Duodenal mucosa (tissue), 2 donors: ENCODE data around the gene KIAA0319L.

Experiments used
- H3K27ac ChIP-seq: one replicate; pipeline ENCODE4 v1.7.0; 2013; ENCODE audit warnings: low read depth, low read length
- H3K27me3 ChIP-seq, 2 donors: one replicate each; pipeline ENCODE4 v1.7.0; 2013; ENCODE audit warnings: low read length in 2 of 2, control low read depth in 1 of 2; ENCODE audit not compliant: insufficient read depth in 2 of 2, control insufficient read depth in 1 of 2
- H3K36me3 ChIP-seq, 2 donors: one replicate each; pipeline ENCODE4 v1.7.0; 2013; ENCODE audit warnings: low read length in 2 of 2, control low read depth in 1 of 2; ENCODE audit not compliant: insufficient read depth in 2 of 2, control insufficient read depth in 1 of 2
- H3K4me1 ChIP-seq, 2 donors: one replicate each; pipeline ENCODE4 v1.7.0; 2013; ENCODE audit warnings: low read length in 2 of 2, control low read depth in 1 of 2; ENCODE audit not compliant: insufficient read depth in 2 of 2, control insufficient read depth in 1 of 2
- H3K4me3 ChIP-seq, 2 donors: one replicate each; pipeline ENCODE4 v1.7.0; 2013; ENCODE audit warnings: low read length in 2 of 2, low read depth in 1 of 2
- H3K9ac ChIP-seq, 2 donors: one replicate each; pipeline ENCODE4 v1.7.0; 2013; ENCODE audit warnings: low read length in 2 of 2, low read depth in 1 of 2
- H3K9me3 ChIP-seq, 2 donors: one replicate each; pipeline ENCODE4 v1.7.0; 2013; ENCODE audit warnings: low read length in 2 of 2, control low read depth in 1 of 2; ENCODE audit not compliant: control insufficient read depth in 1 of 2

The KIAA0319L gene

DNA sequence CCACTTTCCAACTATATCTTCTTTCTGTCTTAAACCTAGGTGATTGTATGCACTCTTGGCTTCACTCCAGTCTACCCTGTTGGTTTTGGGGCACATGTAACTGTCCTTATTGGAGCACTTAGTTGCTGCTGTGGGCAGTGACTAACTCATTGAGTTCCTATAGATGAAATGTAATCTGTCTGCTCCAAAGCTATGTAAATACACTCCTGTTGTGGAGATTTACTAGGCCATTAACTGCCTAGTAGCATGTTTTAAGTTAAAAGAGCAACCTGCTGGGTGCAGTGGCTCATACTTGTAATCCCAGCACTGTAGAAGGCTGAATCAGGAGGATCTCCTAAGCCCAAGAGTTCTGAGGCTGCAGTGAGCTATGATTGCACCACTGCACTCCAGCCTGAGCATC is 151.1 kb downstream of the KIAA0319L start:
- Histone ChIP-seq H3K27ac (no peak overlapping the region), H3K27me3 (no peaks in the 10 kb centered on the region), H3K9ac (no peak overlapping the region), H3K9me3 (no peaks in the 10 kb centered on the region), H3K36me3 (peaks cover 15 to 47% of the 10 kb centered on the region in 2 donors), H3K4me3 (no peak overlapping the region), H3K4me1 (no peaks in the 10 kb centered on the region)

DNA sequence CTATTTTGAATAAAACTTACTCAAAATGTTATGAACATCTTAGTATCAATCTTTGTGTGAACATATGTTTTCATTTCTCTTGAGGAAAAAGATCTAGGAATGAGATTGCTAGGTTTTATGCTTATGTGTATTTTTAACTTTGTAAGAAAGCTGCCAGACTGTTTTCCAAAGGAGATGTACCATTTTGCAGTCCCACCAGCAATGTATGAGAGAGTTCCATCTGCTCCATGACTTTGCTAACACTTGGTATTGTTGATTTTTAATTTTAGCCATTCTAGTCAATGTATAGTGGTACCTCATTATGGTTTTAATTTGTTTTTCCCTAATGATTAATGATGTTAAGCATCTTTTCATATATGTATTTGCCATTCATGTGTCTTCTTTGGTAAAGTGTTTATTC is 156.2 kb downstream of the KIAA0319L start:
- Histone ChIP-seq H3K4me3 (no peak overlapping the region), H3K27me3 (no peaks in the 10 kb centered on the region), H3K9ac (no peak overlapping the region), H3K4me1 (no peaks in the 10 kb centered on the region), H3K36me3 (peaks cover 33 to 53% of the 10 kb centered on the region in 2 donors), H3K27ac (no peak overlapping the region), H3K9me3 (no peaks in the 10 kb centered on the region)

DNA sequence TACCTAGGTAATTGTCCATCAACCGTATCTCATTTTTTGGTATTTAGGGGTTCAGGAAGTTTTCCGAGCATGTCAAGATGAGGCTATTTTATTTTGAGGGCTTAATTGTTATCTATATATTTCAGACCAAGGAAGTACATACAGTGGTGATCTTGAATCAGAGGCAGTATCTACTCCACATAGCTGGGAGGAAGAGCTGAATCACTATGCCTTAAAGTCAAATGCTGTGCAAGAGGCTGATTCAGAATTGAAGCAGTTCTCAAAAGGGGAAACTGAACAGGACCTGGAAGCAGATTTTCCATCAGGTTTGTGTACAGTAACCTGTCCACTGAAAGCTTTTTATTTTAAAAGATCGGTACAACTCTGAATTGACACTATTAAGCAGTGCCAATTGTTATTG is 158.5 kb downstream of the KIAA0319L start:
- no peak overlapping the region for H3K4me3 ChIP-seq
- H3K36me3 ChIP-seq, result peaks cover 39 to 64% of the 10 kb centered on the region in 2 donors
- H3K9me3 ChIP-seq, result no peaks in the 10 kb centered on the region
- H3K4me1 ChIP-seq, result no peaks in the 10 kb centered on the region
- H3K9ac ChIP-seq, result no peak overlapping the region
- H3K27ac ChIP-seq, result no peak overlapping the region
- H3K27me3 ChIP-seq, result no peaks in the 10 kb centered on the region

DNA sequence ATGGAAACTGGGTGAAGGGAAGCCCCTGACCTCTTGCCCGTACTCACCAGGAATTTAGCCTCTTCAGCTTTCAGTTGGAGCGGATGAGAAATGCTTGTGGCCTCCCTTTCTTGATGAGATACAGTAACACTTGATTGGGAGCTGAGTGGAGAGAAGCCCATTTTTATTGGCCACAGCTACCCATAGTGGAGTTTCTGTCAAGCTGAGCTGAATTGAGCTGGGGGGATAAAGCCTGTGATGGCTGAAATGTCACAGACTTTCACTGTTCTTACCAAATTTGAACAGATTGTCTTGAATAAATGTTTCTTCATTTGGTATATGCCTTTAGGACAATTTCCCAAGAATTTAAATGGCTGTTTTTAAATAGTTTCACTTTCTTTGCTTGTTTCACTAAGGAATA is 162.8 kb downstream of the KIAA0319L start:
- Histone ChIP-seq H3K4me1 (no peaks in the 10 kb centered on the region), H3K9ac (no peak overlapping the region), H3K9me3 (no peaks in the 10 kb centered on the region), H3K27ac (no peak overlapping the region), H3K4me3 (no peak overlapping the region), H3K27me3 (no peaks in the 10 kb centered on the region), H3K36me3 (peaks cover 35 to 70% of the 10 kb centered on the region in 2 donors)

DNA sequence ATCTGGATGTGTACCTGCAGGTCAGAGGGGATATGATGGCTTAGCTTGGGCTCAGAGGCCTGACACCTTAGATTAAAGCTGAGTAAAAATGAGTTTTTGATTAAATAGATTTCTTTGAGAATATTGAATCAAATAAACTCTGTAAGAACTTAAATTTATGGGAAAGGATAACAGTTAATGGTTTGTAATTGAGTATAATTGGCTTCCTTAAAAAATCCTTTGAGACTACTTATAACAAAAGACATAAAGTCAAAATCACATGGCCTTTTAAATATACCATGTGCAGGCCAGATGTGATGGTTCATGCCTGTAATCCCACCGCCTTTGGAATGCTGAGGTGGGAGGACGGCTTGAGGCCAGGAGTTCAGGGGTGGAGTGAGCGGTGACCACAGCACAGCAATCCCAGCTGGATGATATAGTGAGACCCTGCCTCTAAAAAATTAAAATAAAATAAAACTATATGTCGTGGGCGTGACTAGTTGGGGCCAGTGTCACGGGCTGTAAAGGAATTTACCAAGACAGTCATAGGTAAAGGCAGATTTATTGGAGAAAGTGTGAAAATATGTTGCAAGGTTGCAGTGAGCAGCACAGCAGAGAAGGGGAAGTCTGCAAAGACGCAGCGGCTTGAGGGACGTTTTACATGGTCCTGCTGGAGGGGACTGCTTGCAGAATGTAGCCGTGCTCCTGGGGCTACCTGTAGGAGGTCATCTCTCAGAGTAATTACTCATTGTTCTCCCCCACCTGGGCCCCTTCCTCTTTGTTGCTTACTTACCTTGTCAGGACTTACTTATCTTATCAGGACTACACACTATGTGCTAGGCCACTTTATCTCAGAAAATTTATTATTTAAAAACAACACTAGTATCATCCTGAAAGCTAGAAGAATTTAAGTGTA is 166.4 kb downstream of the KIAA0319L start:
- no peaks in the 10 kb centered on the region for H3K27me3 ChIP-seq
- peaks cover 26 to 62% of the 10 kb centered on the region in 2 donors for H3K36me3 ChIP-seq
- H3K4me1 ChIP-seq, result no peaks in the 10 kb centered on the region
- no peaks in the 10 kb centered on the region for H3K9me3 ChIP-seq
- no peak overlapping the region for H3K4me3 ChIP-seq
- H3K9ac ChIP-seq, result no peak overlapping the region
- H3K27ac ChIP-seq, result no peak overlapping the region

DNA sequence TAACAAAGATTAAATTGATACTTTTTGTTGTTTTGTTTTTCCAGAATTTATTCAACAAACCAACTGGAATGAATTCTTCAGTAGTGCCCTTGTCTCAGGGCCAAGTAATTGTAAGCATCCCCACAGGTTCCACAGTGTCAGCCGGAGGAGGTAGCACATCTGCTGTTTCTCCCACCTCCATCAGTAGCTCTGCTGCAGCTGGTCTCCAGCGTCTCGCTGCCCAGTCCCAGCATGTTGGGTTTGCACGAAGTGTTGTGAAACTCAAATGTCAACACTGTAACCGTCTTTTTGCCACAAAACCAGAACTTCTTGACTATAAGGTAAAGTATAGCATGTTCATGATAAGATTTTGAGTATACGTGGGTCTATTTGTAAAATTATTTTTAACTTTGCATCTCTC is 170.2 kb downstream of the KIAA0319L start:
- H3K27ac ChIP-seq, result no peak overlapping the region
- H3K4me3 ChIP-seq, result no peak overlapping the region
- no peaks in the 10 kb centered on the region for H3K9me3 ChIP-seq
- H3K9ac ChIP-seq, result no peak overlapping the region
- H3K36me3 ChIP-seq, result peaks cover 13 to 35% of the 10 kb centered on the region in 2 donors
- H3K4me1 ChIP-seq, result no peaks in the 10 kb centered on the region
- no peaks in the 10 kb centered on the region for H3K27me3 ChIP-seq

DNA sequence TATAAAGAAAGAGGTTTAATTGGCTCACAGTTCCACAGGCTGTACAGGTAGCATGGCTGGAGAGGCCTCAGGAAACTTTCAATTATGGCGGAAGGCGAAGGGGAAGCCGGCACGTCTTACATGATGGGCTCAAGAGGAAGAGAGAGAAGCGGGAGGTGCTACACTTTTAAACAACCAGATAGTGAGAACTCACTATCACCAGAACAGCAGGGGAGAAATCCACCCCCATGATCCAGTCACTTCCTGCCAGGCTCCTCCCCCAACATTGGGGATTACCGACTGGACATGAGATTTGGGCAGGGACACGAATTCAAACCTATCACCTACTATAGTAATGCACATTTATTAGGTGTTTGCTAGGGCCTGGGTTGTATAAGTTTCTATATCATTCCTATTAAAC is 170.9 kb downstream of the KIAA0319L start:
- no peaks in the 10 kb centered on the region for H3K4me1 ChIP-seq
- H3K4me3 ChIP-seq, result no peak overlapping the region
- peaks cover 13 to 36% of the 10 kb centered on the region in 2 donors for H3K36me3 ChIP-seq
- H3K9me3 ChIP-seq, result no peaks in the 10 kb centered on the region
- H3K27ac ChIP-seq, result no peak overlapping the region
- no peaks in the 10 kb centered on the region for H3K27me3 ChIP-seq
- no peak overlapping the region for H3K9ac ChIP-seq
